T-helper 1 cell treated with Interleukin-12 subunit alpha and Interleukin-12 subunit beta and Interleukin-4 antibody, amounts not matched to agents 30 ng/mL and 1 ng/mL, for 36 hours (primary cell): ENCODE measurements around the gene BTNL2. TPM values are rescaled to one million over a fixed set of nuclear protein-coding genes. Genes with fewer than 3 reads are reported as not detected.

Experiments
- intact Hi-C: fragments of 100-400 bp; cut with micrococcal nuclease; formaldehyde crosslinking; loops from one replicate; pipeline ENCODE4 v1.15.1; 2024
- total RNA-seq: library from RNA; stranded (reverse); gene quantifications from 2 replicates; pipeline ENCODE4 v1.2.3, GENCODE V29; 2022

The BTNL2 gene
- total RNA-seq, 1 donor from 2014 or later, result not detected

GRCh38 chr6:32415521-32416019, 8.6 kb upstream of the BTNL2 start:
- intact Hi-C loops, result loop anchor here (2.0 kb wide), 2 partner anchors 21 to 277 kb away; no protein-coding TSS in a partner anchor

DNA sequence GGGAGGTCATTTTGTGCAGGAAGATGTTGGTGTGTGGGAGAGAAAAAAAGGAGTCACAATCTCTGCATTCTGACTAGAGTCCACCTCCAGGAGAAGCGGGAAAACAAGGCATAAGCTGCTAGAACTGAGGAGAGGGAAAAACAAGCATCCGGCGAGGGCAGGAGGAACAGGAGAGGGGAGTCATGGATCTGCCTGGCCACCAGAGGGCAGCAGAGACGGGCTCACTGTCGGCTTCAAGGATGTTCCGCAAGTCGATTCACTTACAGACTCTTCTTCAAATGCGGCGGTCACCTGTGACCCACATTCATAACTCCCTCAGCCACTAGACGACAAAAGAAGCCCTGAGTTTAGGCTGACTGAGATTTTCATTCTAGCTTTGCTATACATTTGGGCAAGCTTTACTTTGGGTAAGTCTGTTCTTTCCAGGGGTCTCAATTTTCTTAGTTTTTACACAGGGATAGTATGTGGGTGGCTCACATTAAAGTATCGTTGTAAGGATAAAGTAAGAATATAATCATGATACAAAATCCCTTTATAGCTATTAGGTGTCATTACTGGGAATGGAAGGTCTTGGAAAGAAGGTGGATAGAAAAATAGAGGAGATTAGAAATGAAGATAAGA, 6.6 kb upstream of the BTNL2 start:
- intact Hi-C loops, result loop anchor here (1.0 to 2.0 kb wide), 7 partner anchors 23 to 455 kb away; no protein-coding TSS in a partner anchor

DNA sequence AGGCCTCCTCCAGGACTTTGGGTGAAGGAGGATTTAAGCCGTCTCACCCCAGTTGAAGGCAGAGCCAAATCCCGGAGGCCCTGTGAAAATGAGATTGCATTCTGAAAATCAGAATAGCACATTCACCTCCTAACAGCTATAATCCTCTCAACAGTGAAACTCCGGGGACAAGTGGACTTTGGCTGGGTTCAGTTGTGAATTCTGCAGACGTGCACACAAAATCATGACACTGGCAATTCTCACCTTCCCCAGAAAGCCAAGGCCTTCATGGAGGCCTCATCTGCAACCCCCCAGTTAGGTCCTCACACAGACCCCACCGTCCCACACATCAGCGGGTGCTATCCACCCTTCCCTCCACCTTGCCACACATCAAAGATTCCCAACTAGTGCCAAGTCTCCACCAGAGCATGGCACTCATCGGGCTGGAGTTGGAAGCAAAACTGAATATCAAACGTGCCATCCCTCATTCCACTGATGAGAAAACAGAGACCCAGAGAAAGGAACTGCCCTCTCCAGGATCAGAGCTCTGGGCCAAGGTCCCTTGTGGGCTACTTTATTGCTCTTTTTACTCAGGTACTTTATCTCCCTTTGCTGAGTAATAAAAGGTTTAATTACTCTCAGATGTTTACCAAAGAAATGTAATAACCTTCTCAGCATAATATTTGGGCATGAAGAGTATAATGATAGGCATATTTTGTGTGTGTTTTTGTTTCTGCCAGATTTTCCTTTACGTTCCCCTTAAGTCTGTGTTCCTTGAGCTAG, 4.8 kb upstream of the BTNL2 start:
- intact Hi-C loops, result no loop called here

GRCh38 chr6:32410906-32411305, 3.9 kb upstream of the BTNL2 start:
- intact Hi-C loops, result no loop called here

DNA sequence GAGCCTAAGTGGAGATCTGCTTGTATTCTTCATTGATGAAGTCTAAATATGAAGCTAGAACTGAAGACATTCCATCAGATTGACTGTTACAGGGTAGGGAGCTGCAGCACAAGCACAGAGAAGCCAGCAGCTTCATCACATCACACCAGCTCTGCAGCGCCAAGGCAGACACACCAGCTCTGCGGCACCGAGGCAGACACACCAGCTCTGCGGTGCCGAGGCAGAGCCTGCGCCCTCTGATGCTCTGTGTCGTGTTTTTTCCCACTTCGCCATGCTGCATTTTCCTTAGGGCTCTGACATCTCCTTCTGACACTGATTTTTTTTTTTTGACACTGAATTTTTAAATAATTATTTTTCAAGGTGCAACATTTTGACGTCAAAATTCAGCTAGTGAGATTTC, 784 bp downstream of the BTNL2 start:
- intact Hi-C loops, result no loop called here

GRCh38 chr6:32405656-32406055, 1.3 kb downstream of the BTNL2 start:
- intact Hi-C loops, result no loop called here

DNA sequence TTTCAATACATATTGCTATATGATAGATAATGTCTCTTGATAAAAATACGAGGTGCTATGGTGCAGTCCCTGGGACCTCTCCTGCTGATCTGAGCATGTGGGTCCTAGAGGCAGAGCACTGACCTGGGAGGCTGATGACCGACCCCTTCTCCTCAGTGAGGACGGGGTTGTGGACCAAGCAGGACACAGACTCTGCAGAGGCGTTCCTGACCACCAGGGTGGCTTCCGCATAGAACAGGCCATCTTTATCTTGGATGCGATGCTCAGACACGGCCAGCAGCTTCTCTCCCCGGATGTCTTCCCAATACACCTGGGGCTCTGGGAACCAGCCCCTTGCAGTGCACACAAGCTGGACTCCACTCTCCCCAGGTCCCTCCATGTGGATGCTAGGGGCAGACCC, 4.2 kb downstream of the BTNL2 start:
- intact Hi-C loops, result no loop called here

DNA sequence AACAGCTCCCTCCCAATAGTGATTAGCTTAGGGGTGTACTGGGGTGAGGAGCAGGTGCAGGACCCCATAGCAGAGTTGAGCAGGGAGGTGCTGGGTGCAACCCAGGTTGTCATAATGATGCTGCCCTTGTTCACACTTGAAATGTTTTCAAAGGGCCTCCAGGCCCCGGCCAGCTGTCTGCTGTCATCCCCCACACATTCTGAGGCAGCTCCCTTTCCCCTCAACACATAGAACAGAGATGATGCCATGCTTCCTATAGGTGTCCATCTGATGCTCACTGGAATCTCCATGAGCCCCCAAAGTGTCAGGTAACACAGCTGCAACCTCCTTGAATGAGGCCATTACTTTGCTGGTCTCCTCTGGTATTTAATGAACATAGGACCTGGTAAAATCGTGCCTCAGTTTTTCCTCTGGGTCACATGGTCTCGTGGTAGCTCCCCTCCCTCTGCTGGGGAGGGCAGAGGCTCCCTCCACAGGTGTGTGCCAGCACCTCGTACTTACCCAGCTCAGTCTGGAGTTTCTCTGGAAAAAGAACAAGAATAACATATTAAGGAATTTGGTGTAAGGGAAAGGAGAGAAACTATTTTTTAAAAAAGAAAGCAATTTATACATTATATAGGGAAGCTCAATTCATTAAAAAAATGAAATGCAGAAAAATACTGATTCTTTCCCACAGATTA, 5.6 kb downstream of the BTNL2 start:
- intact Hi-C loops, result no loop called here

DNA sequence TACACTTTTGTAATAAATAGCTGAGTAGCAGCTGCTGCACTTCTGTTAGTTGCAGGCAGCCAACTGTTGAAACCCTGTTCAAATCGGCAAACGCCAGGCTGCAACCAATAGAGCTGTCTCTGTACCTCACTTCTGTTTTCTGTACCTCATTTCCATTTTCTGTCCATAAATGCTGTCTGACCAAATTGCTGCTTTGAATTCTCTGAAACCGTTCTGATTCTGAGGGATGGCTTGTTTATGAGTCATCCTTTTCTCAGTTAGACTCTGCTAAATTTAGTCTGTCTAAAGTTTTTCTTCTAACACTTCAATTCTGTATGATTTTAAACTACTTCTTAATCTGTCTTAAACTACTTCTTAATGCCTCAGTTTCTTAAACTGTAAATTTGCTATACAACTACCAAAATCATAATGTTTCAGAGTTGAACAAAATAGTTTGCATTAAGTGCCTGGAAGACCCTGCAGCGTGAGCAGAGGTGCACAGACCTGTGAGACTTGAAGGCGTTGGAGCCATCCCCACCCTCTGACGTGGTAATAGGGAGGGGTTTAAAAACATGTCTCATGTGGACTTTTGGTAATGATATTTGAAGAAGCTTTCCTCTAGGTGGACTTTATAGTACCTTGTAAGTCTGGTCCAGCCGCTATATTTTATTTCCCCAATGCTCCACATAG, 9.6 kb downstream of the BTNL2 start:
- intact Hi-C loops, result no loop called here

DNA sequence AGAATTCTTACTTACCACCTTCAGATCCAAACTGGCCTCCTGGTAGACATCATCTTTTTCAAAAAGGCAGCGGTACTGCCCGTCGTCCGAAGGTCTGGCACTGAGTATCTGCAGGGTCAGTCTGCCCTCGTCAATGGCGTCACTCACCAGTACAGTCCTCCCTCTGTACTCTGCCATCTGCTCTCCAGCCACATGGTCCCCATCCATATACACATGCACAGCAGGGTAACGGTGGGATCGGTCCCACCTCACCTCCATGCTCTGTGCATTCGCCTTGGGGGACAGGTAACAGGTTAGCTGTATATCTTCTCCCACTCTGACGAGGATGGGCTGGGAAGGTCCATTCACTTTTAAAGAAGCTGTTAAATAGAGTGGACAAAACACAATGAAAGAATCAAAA, 11.0 kb downstream of the BTNL2 start:
- intact Hi-C loops, result no loop called here

DNA sequence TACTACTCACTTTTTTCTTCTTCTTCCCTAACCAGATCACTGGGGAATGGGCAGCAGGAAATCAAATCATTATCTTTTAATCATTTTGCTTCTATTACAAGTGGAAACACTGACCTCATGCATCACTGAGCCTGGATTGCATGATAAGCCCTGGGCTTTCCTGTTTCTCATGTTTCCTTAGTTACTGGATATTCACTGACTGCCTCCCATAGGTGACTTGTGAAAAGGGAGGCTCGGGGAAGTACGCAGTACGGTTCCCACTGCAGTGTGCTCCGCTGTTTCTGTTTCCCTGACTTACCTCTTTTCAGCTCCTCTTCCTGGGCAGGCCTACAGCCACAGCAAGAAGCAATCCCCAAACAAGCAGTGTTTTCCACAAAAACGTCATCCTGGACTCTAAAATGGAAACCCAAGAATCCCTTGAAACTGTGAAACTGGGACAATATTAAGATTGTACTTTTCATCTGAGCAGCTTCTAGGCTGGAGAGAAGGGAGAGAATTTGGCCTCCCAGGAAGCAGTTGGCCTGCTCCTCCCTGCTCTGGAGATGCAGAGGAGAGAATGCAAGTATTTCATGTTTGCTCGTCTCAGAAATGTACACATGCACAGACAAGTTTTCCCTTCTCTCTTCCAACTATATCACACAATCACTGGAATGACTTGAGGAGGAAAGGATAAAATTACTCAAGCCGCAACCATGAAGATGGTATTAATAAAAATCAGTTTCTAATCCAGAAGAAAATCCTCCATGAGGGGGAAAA, 13.1 kb downstream of the BTNL2 start:
- intact Hi-C loops, result no loop called here

GRCh38 chr6:32391505-32391904, 15.5 kb downstream of the BTNL2 start:
- intact Hi-C loops, result no loop called here

GRCh38 chr6:32387589-32388340, 19.2 kb downstream of the BTNL2 start:
- intact Hi-C loops, result no loop called here

GRCh38 chr6:32386040-32386439, 20.9 kb downstream of the BTNL2 start:
- intact Hi-C loops, result no loop called here

DNA sequence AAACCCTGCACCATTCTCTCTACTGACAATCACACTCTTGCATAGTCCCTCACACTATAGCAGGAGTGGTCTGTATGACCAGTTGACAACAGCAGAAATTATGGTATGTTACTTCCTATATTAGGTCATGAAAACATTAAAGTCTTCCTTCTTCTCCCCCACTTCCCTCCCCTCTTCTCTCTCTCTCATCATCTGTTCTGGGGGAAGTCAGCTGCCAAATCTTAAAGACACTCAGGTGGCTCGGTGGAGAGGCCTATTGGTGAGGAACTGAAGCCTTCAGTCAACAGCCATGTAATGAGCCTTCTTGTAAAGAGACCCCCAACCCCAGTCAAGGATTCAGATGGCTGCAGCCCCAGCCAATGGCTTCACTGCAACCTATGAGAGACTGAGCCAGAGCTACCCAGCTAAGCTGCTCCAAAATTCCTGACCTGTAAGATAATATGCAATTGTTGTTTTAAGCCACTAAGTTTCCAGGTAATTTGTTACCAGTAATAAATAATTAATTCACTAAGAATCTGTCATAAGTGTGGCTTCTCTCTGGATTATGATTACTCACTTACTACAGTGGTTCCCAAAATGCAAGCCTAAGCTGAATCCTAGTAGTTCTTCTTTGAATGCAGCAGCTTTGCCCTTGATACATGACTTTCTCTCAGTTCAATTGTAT, 24.1 kb downstream of the BTNL2 start:
- intact Hi-C loops, result no loop called here

DNA sequence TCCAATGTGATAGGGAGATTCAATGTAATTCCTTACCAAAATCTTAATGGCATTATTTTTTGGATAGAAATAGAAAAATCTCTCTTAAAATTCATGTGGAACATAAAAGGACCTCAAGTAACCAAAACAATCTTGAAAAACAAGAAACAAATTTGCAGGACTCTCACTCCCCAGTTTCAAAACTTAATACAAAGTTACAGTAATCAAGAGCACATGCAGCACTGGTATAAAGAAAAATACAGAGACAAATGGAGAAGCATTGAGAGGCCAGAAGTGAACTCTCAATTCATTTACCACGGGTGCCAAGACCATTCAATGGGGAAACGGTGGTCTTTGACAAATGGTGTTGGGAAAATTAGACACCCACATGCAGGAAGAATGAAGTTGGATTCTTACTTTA, 27.4 kb downstream of the BTNL2 start:
- intact Hi-C loops, result no loop called here

- intact Hi-C loops, result no loop called here
These were observed 31.0 kb downstream of the BTNL2 start for GRCh38 chr6:32375739-32376529.

- intact Hi-C loops, result no loop called here
These were observed 35.2 kb downstream of the BTNL2 start, which contains the start of gene TSBP1 for GRCh38 chr6:32371803-32372202. TSS of gene TSBP1 (minus strand) at chr6:32371903. CDS start at chr6:32371706, 197 bp downstream.

- intact Hi-C loops, result no loop called here
These were observed 35.8 kb downstream of the BTNL2 start for GRCh38 chr6:32371229-32371628.
